NK-92 treated with Interleukin-12 subunit alpha and Interleukin-12 subunit beta, amount 100 ng/mL, for 24 hours (cell line): ENCODE data around the gene C7orf57.

Source experiments
- DNase-seq: peaks from one replicate; lab custom pipeline; 2025; lab: John Stamatoyannopoulos, UW

Gene C7orf57

DNA sequence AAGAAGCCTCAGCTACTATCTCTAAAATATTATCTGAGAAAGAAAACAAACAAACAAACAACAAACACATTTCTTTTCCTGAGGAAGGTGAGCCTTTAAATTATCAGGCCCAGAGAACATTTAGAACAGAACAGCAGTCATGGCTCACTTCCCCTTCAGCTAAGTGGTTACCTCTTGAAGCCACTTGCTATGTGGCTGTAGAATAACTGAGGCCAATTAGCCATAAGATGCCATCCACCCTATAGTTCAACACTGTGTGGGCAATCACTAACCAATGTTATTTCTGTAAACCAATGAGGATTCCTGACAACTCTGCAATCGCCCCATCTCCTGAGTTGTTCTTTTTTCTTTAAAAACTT lies 50.1 kb downstream of the C7orf57 start:
- no peak for DNase-seq

DNA sequence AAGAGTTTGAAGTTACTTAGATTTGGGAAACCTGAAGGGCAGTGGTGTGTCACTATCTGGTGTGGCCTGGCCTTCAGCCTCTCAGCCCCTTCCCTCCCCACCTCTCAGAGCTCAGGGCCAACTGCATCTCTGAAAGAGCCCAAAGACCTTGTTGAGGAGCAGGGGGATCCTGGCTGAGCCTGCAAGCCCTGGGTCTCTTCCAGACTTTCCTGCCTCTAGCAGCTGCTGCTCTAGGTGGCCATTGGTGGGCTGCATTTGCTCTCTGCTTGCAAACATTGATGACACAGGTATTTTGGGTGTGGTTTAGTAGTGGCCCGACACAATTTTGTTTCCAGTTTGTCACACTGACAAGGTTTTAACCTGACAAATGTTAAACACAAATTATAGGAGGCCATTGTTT lies 50.6 kb downstream of the C7orf57 start:
- no peak for DNase-seq

DNA sequence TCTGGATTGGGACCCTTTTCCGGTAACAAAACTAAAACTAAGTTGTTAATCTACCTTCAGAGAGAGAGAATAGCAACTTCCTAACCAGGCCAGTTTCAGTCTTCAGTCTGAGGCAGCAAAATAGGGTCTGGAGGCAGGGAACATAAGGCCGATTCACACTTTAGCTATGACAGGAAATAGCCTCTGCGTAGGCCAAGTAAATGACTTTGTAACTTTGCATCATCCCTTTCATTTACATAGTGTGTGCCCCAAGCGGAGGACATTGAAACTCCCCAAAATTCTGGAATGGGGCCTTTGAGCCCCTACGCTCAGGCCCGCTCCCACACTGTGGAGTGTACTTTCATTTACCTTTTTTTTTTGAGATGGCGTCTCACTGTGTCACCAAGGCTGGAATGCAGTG lies 52.0 kb downstream of the C7orf57 start:
- no peak for DNase-seq

- peak; percentile 92 for DNase-seq
Observed at GRCh38 chr7:48088559-48089045, 53.3 kb downstream of the C7orf57 start.

DNA sequence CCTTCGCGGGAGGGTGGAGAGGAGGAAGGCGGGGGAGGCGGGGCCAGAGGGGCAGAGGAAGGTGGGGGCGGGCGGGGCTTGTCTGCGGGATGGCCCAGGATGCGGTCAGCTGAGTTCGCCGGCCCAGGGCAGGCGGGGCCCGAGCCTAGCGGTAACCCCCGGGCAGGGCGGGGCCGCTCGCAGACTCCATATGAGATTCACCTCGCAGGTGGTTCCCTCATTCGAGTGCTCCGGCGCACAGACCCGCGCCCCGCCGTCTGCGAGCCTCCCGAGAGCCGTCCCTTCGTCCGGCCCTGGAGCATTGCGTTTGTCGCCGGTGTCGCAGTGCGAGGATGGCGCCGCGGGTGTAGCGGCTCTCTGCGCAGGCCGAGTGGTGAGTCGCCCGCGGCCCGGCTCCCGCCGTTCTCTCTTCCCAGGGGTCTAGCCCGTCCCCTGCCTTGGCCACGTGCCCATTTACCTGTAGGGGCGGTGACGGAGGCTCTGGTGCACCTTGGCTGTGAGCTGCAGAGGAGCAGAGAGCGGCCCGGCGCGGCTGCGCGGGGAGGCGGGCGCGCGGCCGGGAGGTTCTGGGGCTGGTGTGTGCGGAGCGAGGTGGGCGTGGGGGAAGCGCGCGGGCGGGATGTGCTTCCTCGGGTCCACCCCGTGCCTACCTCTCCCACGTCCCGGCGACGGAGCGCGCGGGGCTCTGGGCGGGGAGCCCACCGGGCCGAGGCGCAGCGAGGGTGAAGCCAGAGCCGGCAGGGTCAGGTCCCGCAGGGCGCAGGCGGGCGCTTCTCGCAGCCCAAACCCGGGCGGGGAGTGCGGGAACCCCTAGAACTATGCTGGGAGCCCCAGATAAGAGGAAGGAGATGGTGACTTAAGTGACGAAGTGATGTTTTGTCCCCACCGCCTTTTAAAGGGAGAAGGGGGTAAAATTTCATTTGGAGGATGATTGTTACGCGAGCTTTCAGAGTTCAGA lies 54.0 kb downstream of the C7orf57 start, which contains the start of gene UPP1:
TSS of gene UPP1 (plus strand) at position 220 of the 958 bp plus-strand sequence. CDS start 5,519 bp downstream, outside the sequence.
- peak; percentile 51 for DNase-seq

DNA sequence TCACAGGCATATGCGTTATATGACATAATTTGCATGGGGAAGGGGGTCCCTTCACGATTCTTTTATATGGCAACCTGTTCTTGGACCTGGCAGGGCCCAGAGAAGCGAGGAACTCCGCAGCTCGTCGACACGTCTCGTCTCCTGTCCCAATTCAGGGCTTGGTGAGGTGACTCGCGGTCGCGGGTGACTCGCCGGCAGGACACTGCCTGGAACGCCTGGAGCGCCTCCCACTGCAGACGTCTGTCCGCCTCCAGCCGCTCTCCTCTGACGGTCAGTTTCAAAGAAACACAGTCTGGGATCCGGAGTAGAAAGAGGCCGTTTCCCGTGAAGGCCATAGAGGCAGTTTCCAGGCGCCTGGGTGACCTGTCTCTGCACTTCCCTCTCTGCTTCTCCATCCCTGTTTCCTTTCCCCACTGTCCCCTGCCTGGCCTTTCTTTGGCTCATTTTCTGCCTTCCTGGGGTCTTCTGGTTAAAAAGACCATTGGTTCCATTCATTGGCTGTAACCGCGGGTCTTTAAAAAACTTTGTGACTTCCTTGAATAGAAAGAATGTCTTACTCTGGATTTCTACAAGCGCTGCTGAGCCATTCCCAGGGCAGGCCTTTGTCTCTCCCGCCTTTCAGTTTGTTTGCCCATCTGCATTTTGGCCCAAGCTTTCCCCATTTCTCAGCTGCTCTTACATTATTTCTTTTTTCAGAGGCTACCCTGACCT lies 54.9 kb downstream of the C7orf57 start:
- no peak for DNase-seq

DNA sequence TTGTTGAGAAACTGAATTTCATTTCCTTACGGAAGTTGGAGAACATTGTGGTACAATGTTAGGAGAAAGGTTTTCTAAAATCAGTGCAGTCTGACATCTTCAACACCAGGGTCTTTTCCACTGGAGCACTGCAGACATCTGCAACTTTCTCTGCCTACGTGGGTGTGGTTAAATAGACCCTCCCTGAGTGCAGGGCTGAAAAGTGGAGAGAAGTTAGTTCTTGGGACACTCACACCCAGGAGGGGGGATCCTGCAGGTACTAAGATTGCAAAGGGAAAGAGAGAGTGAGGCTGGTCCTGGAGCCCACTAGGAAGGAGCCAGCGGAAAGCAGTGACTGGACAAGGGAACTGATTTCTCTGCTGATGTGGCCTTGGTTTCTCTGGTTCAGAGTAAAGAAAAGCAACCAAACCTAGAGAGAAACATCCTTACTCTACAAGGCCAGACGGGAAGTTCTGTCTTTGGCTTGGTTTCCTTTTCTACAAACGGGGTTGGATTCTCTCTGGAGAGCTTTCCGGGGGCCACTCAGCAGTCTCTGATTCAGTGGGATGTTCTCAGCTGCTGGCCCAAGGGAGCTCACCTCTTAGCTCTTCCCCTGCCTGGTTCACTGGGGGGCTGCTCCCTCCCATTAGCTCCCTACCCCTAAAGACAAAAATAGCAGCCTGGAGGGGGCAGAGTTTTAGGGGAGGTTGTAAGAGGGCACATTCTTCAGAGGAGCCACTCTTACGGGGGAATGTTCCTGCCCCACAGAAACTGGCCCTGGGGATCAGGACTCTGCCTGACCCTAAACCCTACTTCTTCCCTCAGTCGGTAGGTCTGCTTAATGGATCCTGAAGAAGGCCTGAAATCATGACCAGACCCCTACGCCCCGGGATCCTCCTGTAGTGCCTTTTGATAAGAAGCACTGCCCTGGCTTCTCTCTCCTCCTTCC lies 56.4 kb downstream of the C7orf57 start:
- DNase-seq = no peak

DNA sequence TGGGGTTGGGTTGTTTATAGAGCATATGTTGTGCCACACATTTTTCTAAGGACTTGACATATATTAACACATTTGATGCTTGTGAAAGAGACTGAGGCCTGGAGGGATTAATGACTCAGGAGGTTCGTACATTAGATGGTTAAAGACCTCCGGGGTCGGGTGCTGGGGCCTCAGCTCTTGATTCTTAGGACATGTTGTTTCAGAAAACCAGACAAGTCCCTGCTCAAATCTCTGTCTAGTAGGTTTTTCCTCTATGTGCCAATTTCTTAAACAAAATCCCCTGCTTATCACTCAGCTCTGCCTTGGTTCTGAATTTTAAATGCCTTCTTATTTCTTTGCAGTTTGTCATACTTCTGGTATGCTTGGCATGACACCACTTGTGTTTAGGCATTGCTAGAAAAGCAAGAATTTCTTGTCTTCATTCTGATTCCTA lies 59.5 kb downstream of the C7orf57 start:
- no peak for DNase-seq

- DNase-seq = no peak
Observed at GRCh38 chr7:48096273-48096672, 60.9 kb downstream of the C7orf57 start.

DNA sequence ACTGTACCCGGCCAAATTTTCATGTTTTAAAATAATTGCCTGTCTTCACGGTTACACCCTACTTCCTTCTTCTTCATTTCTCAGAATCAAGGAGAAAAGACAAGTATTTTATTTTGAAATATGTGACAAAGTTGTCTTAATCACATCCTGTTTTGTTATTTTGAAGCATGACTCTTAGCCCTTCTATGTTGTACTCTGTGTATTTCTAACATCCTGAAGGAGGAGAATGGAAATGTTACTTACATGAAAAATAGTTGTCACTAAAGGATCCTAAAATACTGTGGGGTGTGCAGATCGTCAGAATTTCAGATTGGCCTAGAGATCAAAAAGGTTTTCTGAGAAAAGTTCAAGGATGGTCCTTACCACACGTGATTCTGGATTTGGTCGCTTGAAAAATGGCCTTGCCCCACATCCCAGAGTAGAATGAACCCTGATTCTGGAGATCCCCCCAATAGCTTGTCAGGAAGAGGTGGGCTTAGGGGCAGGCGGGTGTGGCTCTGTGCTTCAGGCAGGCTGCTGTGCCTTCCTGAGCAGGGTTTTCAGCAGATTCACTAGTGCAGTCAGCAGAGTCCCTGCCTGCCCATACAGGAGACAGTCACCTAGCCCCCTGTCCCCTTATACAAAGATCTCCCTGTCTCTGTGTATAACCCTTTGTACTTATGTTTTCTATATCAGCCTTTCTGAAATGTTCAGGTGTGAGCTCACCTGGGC lies 62.3 kb downstream of the C7orf57 start:
- DNase-seq = no peak

GRCh38 chr7:48098846-48099245 lies 63.5 kb downstream of the C7orf57 start:
- no peak for DNase-seq

DNA sequence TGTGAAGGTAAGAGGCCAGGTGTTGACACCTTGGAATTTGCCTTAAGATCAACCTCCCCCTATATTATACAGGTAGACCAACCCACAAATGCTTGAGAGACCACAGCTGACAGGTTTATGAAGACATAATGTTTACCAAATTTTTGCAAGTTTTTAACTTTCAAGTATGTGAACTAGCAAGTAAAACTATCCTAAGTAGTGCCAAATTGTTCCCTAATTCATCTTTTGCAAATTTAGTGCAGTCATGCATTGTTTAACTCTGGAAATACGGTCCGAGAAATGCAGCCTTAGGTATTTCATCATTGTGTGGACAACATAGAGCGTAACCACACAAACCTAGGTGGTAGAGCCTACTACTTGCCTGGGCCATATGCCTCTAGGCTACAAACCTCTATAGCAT lies 64.4 kb downstream of the C7orf57 start:
- DNase-seq = no peak

GRCh38 chr7:48101352-48101751 lies 66.0 kb downstream of the C7orf57 start:
- no peak for DNase-seq

- DNase-seq = no peak
Observed at GRCh38 chr7:48101968-48102367, 66.6 kb downstream of the C7orf57 start.

DNA sequence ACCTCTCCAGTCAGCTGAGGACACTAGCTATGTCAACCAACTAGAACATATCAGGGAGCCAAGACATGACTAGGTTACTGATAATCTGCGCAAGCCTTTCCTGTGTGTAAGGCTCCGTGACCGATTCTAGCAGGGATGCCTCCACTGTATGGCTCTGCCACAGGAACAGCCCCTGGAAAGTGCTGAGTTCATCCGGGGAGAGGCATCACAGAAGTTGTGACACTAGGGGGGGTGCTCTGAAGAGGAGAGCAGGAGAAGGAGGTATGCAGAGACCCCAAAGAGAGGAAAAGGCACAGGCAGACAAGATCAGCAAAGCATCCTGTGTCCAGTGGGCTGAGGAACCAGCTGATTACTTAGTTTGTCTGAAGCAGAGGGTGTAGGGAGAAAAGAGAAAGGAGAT lies 67.2 kb downstream of the C7orf57 start:
- DNase-seq = no peak

- no peak for DNase-seq
Observed at GRCh38 chr7:48105045-48105444, 69.7 kb downstream of the C7orf57 start.

- no peak for DNase-seq
Observed at GRCh38 chr7:48106906-48107659, 71.7 kb downstream of the C7orf57 start.

GRCh38 chr7:48107926-48108472 lies 72.7 kb downstream of the C7orf57 start:
- no peak for DNase-seq

DNA sequence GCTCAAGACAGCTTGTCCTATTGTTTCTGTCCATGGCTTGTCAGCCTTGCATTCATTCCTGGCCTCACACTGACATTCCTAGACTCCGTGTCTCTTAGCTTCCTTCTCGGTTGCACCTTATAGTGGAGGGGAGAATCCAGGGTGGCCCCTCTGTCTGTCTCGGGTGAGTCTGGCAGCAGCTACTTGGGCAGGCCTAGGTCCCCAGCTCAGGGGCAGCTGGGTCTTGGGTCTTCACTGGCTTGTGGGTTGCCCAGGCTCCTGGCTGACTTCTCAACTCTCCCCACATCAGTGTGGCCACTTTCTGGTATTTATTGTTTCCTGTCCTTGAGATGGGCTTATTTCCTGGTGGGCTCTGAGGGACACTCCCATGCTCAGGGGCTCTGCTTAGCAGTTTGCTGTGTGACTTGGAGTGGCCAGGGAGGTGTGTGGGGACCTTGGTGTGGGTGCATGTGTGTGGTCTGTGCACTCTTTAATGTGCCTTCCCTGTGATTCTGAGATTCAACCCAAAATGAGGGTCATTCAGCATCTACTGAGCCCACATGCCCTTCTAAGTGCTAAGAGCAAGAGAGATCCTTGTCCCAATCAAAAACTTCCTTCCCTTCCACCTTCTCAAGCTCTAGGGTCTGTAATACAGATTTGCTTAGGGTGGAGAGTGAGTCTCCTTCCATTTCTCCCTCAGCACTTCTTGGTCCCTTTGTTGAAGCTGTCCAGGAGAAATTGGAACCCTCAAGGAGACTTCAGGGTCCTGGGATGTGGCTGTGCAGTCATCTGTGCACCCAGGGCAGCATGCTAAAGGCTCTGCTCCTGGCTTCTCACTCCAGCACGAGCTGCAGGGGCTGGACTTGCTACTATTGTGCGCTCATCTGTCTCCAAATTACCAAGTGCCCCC lies 73.9 kb downstream of the C7orf57 start:
- DNase-seq = no peak
